ENCODE measurements around the gene ATOSA.

ATOSA gene
- total RNA-seq: 122 to 132 reads per million in 2 donors

DNA sequence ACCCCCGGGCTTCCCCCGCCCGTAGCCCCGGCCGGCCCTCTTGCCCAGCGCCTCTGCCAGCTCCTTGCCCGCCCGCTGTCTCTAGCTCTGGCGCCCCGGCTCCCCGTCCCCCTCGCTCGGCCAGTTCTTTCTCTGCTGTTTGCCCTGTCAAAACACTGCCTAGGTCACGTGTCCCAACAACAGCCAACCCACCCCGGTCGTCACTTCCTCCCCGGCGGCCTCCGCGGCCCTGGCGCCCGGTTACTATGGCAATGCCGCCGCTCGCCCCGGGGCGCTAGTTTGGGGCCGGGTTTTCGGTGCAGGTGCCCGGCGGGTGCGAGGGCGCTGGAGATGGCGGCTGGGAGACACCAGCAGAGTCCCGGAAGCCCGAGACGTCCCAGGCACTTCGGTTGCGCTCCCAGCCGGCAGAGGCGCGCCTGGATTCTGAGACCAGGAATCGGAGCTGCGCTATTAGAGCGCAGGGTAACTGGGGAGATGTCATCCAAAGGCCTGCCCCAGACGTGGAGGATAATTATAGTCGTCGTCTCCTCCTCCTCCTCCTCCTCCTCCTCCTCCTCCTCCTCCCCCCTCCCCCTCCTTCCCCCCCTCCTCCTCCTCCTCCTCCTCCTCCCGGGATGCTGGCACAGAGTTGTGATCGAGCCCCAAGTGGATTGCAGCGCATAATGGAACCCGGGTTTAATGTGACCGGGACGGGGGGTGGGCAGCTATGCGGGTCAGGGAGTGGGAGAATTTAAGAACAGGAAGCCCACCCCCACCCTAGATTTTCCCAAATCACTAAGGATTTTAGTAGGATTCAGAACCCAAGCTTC lies at the start of gene ATOSA:
ATOSA (minus strand) TSS at position 157 of the 809 bp plus-strand sequence. CDS start 1,367 bp downstream, outside the sequence.
- DNase-seq: peak; percentile 84

DNA sequence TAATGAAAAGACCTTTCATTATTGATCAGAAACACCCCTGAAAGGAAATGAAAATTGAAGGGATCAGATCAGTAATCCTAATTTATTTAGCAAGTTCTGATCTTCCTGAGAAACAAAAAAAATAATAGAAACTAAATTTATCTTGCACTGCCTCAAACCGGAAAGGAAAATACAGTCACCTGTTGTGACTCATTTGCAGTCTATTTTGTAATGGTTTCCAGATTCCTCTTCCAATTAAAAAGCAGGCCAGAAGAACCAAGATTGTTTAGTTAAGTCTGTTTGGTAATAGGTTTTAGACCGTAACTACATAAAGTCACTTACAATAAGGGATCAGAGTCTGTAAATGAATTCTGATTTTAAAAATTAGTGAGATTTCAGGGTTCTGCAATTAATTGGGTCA lies 49.7 kb upstream of the ATOSA start:
- DNase-seq: no peak

- no peak for DNase-seq
Observed at GRCh38 chr15:52727815-52728214, 48.6 kb upstream of the ATOSA start.

- DNase-seq: no peak
Observed at GRCh38 chr15:52726195-52726594, 47.0 kb upstream of the ATOSA start.

- no peak for DNase-seq
Observed at GRCh38 chr15:52718551-52718950, 39.4 kb upstream of the ATOSA start.

DNA sequence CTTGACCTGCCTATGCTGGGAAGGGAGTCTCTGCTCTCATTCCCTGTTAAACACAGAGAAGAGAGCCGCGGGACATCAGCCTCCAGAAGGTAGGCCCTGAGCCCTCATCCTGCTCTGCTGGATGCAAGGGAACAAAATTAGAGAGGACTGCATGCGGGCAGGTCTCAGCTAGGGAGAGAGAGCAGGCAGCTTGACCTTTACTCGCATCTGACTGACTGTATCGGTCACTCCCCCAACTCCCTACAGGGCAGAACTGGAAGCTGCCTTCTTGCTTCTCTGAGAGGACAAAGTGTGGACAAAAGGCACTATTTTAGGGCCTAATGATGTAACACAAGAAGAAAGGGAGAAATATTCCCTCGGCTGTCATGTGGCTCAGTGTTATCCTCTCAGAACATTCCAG lies 38.7 kb upstream of the ATOSA start:
- DNase-seq: no peak

- no peak for DNase-seq
Observed at GRCh38 chr15:52717481-52717880, 38.3 kb upstream of the ATOSA start.

DNA sequence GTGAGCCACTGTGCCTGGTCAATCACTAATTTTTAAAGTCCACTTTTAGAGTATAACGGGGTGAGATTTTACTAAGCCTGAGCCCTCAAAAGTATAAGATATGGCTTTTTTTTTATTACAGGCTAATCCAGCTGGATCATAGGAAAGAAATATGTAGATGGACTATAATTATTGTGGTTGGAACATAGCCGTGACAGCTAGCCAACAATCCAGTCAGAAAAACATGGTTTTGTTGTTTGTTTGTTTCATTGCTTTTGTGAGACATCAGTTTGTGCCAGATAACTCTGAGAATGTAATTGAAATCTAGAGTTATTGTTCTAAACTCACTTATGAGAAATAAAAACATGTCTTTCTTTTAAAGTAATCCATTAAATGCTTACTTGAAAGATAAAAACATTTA lies 37.3 kb upstream of the ATOSA start:
- DNase-seq: no peak

GRCh38 chr15:52715411-52715810 lies 36.2 kb upstream of the ATOSA start:
- no peak for DNase-seq

- DNase-seq: no peak
Observed at GRCh38 chr15:52714968-52715367, 35.8 kb upstream of the ATOSA start.

- no peak for DNase-seq
Observed at GRCh38 chr15:52710708-52711389, 31.7 kb upstream of the ATOSA start.

DNA sequence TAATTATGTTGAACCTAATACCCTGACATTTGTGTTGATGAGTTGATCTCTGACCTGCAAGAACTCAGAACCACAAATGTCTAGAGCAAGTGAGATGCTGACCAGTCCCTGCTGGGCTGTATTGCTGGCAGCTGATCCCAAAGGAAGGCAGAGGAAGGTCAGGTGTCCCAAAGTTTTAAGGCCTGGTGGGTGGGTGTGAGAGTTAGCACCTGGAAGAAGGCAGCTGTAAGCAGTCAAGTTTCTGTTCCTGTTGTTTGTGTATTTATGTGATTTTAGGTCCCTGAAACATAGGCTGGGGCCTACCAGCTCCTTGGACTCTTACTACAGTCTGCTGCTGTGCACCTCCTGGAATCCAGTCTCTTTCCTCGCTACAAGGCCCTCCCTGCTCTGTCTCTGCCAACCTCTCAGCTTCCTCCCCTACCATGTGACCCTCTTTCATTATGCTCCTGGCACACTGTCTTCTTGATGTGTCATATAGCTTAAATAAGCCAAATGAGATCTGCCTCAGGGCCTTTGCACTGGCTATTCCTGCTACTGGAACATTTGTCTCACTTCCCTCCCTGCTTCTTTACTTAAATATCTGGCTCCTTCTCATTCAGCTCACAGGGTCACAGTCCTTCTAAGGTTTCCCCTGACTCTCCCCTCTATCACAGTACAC lies 31.0 kb upstream of the ATOSA start:
- no peak for DNase-seq

DNA sequence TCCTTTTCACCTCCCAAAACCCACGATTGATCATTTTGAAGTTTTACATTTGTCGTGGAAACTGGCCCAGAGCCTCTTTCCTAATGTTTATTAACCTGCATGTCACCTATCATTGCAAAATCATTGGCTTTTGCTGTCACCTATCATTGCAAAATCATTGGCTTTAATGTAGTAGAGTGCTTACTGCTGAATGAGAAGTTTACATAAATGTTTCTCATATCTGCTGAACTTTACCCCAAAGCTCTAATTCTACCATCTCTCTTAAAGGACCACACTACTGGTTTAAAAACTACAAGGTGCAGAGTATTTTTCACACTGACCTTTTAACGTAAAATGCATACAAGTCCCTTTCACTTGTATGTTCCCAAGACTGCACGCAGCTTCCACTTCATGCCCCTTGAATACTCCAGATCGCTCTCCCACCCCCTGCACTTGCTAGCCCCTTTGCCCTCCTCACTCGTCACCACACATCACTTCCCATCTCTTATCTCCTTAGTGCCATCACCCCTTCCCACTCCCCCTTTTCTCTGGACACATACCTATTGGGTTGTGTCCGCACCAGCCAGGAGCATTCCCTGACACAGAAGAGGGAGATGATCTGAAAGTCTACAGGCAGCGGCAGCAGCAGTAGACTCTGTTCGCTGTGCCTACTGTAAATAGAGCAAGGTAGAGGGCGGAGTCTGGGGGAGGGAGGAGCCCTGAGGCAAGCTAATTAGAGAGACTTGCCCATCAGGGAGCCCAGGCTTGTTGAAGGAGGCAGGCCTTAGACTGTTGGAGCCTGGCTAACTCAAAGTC lies 30.2 kb upstream of the ATOSA start:
- DNase-seq: no peak

DNA sequence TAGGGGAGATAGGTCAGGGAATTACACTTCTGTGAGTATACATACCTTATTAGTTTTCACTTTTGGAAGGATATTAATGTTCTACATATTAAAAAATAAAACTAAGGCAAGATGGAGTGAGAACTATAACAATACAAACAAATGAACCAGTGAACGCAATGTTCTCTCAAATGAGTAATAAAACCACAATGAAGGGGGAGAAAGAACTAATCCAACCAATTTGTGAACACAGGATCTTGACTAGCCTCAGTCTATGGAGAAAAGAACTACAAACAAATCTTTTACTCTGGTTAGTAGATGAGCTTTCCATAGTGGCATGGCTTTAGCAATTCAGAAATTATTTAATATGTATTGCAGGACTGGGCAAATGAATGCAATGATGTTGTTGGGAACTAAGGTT lies 26.9 kb upstream of the ATOSA start:
- no peak for DNase-seq

DNA sequence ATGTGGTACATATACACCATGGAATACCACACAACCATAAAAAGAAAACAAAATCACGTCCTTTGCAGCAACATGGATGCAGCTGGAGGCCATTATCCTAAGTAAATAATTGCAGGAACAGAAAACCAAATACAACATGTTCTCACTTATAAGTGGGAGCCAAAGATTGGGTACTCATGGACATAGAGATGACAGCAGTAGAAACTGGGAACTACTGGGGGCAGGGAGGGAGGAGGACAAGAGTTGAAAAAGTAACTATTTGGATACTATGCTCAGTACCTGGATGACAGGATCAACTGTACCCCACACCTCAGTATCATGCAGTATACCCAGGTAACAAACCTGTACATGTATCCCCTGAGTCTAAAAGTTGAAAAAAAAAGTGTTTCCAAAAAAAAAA lies 23.2 kb upstream of the ATOSA start:
- DNase-seq: no peak

GRCh38 chr15:52699457-52699856 lies 20.3 kb upstream of the ATOSA start:
- no peak for DNase-seq

GRCh38 chr15:52698514-52698913 lies 19.3 kb upstream of the ATOSA start:
- no peak for DNase-seq

DNA sequence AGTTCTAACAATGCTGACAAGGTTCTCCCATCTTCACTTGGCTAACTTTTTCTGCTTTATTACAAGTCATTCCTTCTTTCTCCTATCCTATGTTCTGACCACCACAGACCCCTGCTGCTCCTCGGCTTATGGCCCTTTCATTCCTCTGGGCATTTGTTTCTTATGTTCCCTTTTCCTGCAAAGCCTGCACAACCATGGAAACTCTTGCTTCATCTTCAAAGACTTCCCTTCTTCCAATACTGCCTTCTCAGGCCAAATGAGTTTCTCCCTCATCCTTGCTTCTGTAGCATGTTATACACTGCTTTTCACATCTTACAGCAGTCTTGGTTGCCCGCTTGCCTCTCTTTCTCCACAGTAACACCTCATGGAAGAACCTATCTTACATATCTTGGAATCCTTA lies 17.9 kb upstream of the ATOSA start:
- no peak for DNase-seq

DNA sequence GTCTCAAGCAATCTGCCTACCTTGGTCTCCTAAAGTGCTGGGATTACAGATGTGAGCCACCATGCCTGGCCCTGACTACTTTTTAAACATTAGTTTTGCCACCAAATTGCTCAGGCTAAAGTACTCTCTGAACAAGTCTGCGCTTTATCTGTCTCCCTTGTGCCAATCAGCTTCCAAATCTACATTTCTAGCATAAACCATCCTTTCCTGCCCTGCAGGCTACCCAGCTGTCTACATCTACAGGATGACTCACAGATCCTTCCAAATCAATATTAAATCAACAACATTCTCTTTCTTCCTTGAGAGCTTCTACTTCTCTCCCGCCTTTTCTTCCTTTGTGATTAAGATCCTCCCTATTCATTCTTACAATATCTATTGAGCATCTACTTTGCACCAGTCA lies 16.0 kb upstream of the ATOSA start:
- no peak for DNase-seq

DNA sequence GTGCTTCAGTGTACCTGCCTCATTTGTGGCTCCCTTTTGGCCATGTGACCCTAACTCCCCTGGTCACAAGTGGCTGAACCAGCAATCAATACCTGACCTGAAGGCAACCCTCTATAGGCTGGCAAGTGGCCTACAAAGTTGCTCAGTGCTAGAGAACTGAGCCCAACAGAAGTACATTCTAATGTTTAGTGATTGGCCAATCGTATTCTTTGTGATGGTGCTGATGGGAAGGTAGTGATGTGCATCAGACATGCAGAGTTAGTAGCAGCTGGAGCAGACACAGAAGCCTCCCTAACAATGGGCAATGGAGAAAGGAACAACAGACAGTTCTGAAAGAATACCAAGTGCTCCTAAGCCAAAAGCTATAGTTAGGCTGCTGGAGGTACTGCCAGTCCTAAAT lies 10.4 kb upstream of the ATOSA start:
- no peak for DNase-seq

GRCh38 chr15:52683580-52683979 lies 4.4 kb upstream of the ATOSA start:
- no peak for DNase-seq

DNA sequence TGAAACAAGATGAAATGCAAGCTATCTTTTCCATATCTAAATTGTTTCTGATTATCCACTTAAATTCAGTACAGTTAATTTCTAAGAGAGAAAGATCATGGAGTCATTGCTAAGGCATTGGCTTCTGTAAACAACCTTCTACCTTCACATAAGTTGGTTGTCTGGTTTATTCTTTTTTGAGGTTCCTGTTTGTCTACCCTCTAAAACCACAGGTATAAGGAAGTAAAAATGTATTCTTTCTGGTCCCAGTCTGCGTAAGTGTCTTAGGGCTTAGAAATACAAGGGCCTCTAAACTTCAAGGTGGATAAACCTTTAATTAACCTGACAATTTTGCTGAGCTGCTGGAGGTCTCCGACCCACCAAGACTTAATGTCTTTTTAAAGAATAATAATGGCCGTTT lies 3.6 kb upstream of the ATOSA start:
- no peak for DNase-seq

- DNase-seq: no peak
Observed at GRCh38 chr15:52682200-52682599, 3.0 kb upstream of the ATOSA start.

All from activated gamma-delta T cell (primary cell).